H9 (cell line): ENCODE results near the gene COPE. TPM values are rescaled to one million over a fixed set of nuclear protein-coding genes. Genes with fewer than 3 reads are reported as not detected.

Experiments used
- DNase-seq: peaks from one replicate; pipeline ENCODE4 v3.0.0-alpha.2; 2017
- H2AFZ ChIP-seq: one replicate; pipeline ENCODE4 v1.6.1; 2013; ENCODE audit warnings: mild to moderate bottlenecking, low read length, control low read depth, moderate library complexity
- H2AK5ac ChIP-seq: 2 replicates; pipeline ENCODE4 v1.6.1; 2013; ENCODE audit warnings: low read length, control low read depth, mixed read lengths; ENCODE audit not compliant: insufficient read length
- H2BK120ac ChIP-seq: one replicate; pipeline ENCODE4 v1.6.1; 2013; ENCODE audit warnings: low read depth, mild to moderate bottlenecking, low read length, control low read depth, inconsistent platforms; ENCODE audit not compliant: poor library complexity, severe bottlenecking
- H2BK12ac ChIP-seq: 2 replicates; pipeline ENCODE4 v1.6.1; 2013; ENCODE audit warnings: low read length, control low read depth, mixed read lengths, low read depth; ENCODE audit not compliant: insufficient read length
- H2BK15ac ChIP-seq: 2 replicates; pipeline ENCODE4 v1.6.1; 2013; ENCODE audit warnings: low read depth, low read length, control low read depth
- H2BK20ac ChIP-seq: one replicate; pipeline ENCODE4 v1.6.1; 2013; ENCODE audit warnings: low read depth, mild to moderate bottlenecking, low read length, control low read depth, inconsistent platforms; ENCODE audit not compliant: poor library complexity, severe bottlenecking
- H2BK5ac ChIP-seq: 2 replicates; pipeline ENCODE4 v1.6.1; 2013; ENCODE audit warnings: low read length, control low read depth, mixed read lengths; ENCODE audit not compliant: insufficient read length
- H3K14ac ChIP-seq: 2 replicates; pipeline ENCODE4 v1.6.1; 2013; ENCODE audit warnings: low read length, control low read depth; ENCODE audit not compliant: insufficient read depth
- H3K18ac ChIP-seq: 2 replicates; pipeline ENCODE4 v1.6.1; 2013; ENCODE audit warnings: low read depth, mild to moderate bottlenecking, mixed read lengths, low read length, control low read depth; ENCODE audit not compliant: insufficient read length
- H3K23ac ChIP-seq: 2 replicates; pipeline ENCODE4 v1.6.1; 2013; ENCODE audit warnings: low read length, control low read depth, mixed read lengths, low read depth; ENCODE audit not compliant: insufficient read length
- H3K23me2 ChIP-seq: 2 replicates; pipeline ENCODE4 v1.6.1; 2013; ENCODE audit warnings: low read depth, mild to moderate bottlenecking, mixed read lengths, low read length, control low read depth; ENCODE audit not compliant: insufficient read length, poor library complexity, severe bottlenecking
- H3K27ac ChIP-seq: 2 replicates; pipeline ENCODE4 v1.5.1; 2013; ENCODE audit warnings: low read length, control low read depth, mixed read lengths, low read depth; ENCODE audit not compliant: insufficient read length
- H3K27me3 ChIP-seq: 2 replicates; pipeline ENCODE4 v1.6.1; 2013; ENCODE audit warnings: low read length, control low read depth, inconsistent platforms; ENCODE audit not compliant: insufficient read depth
- H3K4ac ChIP-seq: 2 replicates; pipeline ENCODE4 v1.6.1; 2013; ENCODE audit warnings: low read depth, mild to moderate bottlenecking, control low read depth, inconsistent platforms, low read length, moderate library complexity
- H3K4me1 ChIP-seq: 2 replicates; pipeline ENCODE4 v1.6.1; 2013; ENCODE audit warnings: low read length, control low read depth, inconsistent platforms; ENCODE audit not compliant: insufficient read depth
- H3K4me2 ChIP-seq: 2 replicates; pipeline ENCODE4 v1.6.1; 2013; ENCODE audit warnings: low read length, control low read depth, mixed read lengths; ENCODE audit not compliant: insufficient read length, insufficient read depth
- H3K56ac ChIP-seq: 2 replicates; pipeline ENCODE4 v1.6.1; 2013; ENCODE audit warnings: low read depth, mild to moderate bottlenecking, mixed read lengths, low read length, control low read depth; ENCODE audit not compliant: insufficient read length
- H3K79me1 ChIP-seq: 2 replicates; pipeline ENCODE4 v1.6.1; 2013; ENCODE audit warnings: low read depth, mild to moderate bottlenecking, moderate library complexity, low read length, control low read depth, inconsistent platforms; ENCODE audit not compliant: insufficient read depth, poor library complexity, severe bottlenecking
- H3K79me2 ChIP-seq: 2 replicates; pipeline ENCODE4 v1.6.1; 2013; ENCODE audit warnings: low read length, control low read depth, inconsistent platforms; ENCODE audit not compliant: insufficient read depth
- H3K9ac ChIP-seq: 2 replicates; pipeline ENCODE4 v1.6.1; 2013; ENCODE audit warnings: low read length, control low read depth, mixed read lengths; ENCODE audit not compliant: insufficient read length; ENCODE audit errors: extremely low read depth
- H3K9me3 ChIP-seq: one replicate; pipeline ENCODE4 v1.6.1; 2013; ENCODE audit warnings: low read depth, low read length, inconsistent platforms; ENCODE audit not compliant: control insufficient read depth
- H3T11ph ChIP-seq: one replicate; pipeline ENCODE4 v1.6.1; 2013; ENCODE audit warnings: mild to moderate bottlenecking, low read length, control low read depth, inconsistent platforms
- H4K20me1 ChIP-seq: one replicate; pipeline ENCODE4 v1.6.1; 2013; ENCODE audit not compliant: control insufficient read depth, insufficient read length, insufficient read depth
- H4K5ac ChIP-seq: 2 replicates; pipeline ENCODE4 v1.6.1; 2013; ENCODE audit warnings: low read depth, mild to moderate bottlenecking, mixed read lengths, low read length, control low read depth; ENCODE audit not compliant: insufficient read length
- H4K8ac ChIP-seq: replicated peaks from 2 replicates; pipeline ENCODE4 v1.6.1; 2013; ENCODE audit warnings: low read length, control low read depth, mixed read lengths, low read depth; ENCODE audit not compliant: insufficient read length
- H4K91ac ChIP-seq: 2 replicates; pipeline ENCODE4 v1.6.1; 2013; ENCODE audit warnings: low read depth, mild to moderate bottlenecking, moderate library complexity, mixed read lengths, low read length, control low read depth; ENCODE audit not compliant: insufficient read length
- H3K27ac Mint-ChIP-seq, 3 experiments: 2 replicates in 2 of 3; 3 replicates in 1 of 3; pipeline ENCODE4 v1.8.0; 2020 to 2021; ENCODE audit warnings: mixed read lengths in 3 of 3, mild to moderate bottlenecking in 1 of 3, moderate library complexity in 1 of 3
- H3K27me3 Mint-ChIP-seq: 2 replicates; pipeline ENCODE4 v1.8.0; 2021; ENCODE audit warnings: low read depth, mild to moderate bottlenecking, moderate library complexity, mixed read lengths
- H3K36me3 Mint-ChIP-seq, 3 experiments: 2 replicates in 2 of 3; 3 replicates in 1 of 3; pipeline ENCODE4 v1.8.0; 2020 to 2021; ENCODE audit warnings: low read depth in 3 of 3, mixed read lengths in 3 of 3; ENCODE audit not compliant: insufficient read depth in 1 of 3
- H3K4me1 Mint-ChIP-seq, 2 experiments: 2 replicates each; pipeline ENCODE4 v1.8.0; 2020; ENCODE audit warnings: mixed read lengths in 2 of 2
- H3K4me3 Mint-ChIP-seq, 2 experiments: 2 replicates in 1 of 2; 3 replicates in 1 of 2; pipeline ENCODE4 v1.8.0; 2020 to 2021; ENCODE audit warnings: mild to moderate bottlenecking in 2 of 2, mixed read lengths in 2 of 2, moderate library complexity in 1 of 2
- H3K9me3 Mint-ChIP-seq, 2 experiments: 2 replicates in 1 of 2; 3 replicates in 1 of 2; pipeline ENCODE4 v1.8.0; 2020; ENCODE audit warnings: mild to moderate bottlenecking in 2 of 2, mixed read lengths in 2 of 2, moderate library complexity in 1 of 2
- WGBS: extraction: QIAGEN DNeasy Blood & Tissue Kit; methylation state at CpG from one replicate; pipeline ENCODE4 v1.1.7; 2013; ENCODE audit warnings: missing lambda C conversion rate, low lambda C conversion rate, mixed read lengths; ENCODE audit not compliant: insufficient read length; ENCODE audit errors: extremely low coverage; 5-methylcytosine and 5-hydroxymethylcytosine counted together
- total RNA-seq: library from RNA; stranded (reverse); gene quantifications from 2 replicates; pipeline ENCODE4 v1.2.1, GENCODE V29; 2021
- TF ChIP-seq, protein P1 (sequence below): fragments of 200-600 bp; sonication (generic); conservative IDR thresholded peaks from 3 replicates; pipeline ENCODE4 v1.8.0; 2021; ENCODE audit warnings: antibody characterized with exemption, mild to moderate bottlenecking

The COPE gene
- total RNA-seq, 1 experiment from 2014 or later, result 198 TPM

DNA sequence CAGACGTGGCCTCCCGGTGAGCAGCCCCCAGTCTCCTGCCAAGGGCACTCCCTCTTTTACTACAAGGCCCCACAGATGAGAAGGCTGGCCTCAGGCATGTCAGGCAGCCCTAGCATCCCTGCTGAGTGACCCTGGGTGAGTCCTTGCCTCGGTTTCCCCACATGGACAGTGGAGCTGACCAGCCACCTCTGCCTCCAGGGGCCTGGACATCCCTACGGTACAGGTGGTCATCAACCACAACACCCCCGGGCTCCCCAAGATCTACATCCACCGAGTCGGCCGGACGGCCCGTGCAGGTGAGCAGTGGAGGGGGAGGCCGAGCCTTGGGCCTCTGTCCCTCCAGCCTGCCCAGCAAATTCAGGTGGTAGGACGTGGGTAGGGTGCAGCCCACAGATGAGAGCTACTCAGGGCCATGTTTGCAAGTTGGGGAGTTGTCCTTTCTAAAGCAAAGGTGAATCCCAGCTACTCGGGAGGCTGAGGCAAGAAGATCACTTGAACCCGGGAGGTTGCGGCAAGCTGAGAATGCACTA, 5.6 kb upstream of the COPE start:
- H3K27ac Mint-ChIP-seq, result no peak overlapping the region
- Histone ChIP-seq H3K27ac (no peak overlapping the region), H2BK120ac (no peak overlapping the region), H3K79me1 (peaks cover 6% of the 10 kb centered on the region), H3K23me2 (peaks cover 5% of the 10 kb centered on the region), H3K56ac (no peak overlapping the region), H2BK12ac (no peak overlapping the region), H3T11ph (no peak overlapping the region), H3K9me3 (no peaks in the 10 kb centered on the region), H4K8ac (no peak overlapping the region), H4K5ac (no peak overlapping the region), H3K4ac (no peak overlapping the region), H3K14ac (no peak overlapping the region), H3K79me2 (peaks cover 6% of the 10 kb centered on the region; the same call in 1 of the 2 replicates), H2BK20ac (no peak overlapping the region), H4K91ac (no peak overlapping the region), H3K4me2 (no peak overlapping the region), H3K18ac (no peak overlapping the region), H3K23ac (no peak overlapping the region), H3K27me3 (no peaks in the 10 kb centered on the region), H4K20me1 (no peaks in the 10 kb centered on the region), H3K9ac (no peak overlapping the region), H2BK15ac (no peak overlapping the region), H2BK5ac (no peak overlapping the region), H3K4me1 (peaks cover 5% of the 10 kb centered on the region; the same call in 1 of the 2 replicates), H2AFZ (no peak overlapping the region), H2AK5ac (no peak overlapping the region)
- TF ChIP-seq, protein P1, sequence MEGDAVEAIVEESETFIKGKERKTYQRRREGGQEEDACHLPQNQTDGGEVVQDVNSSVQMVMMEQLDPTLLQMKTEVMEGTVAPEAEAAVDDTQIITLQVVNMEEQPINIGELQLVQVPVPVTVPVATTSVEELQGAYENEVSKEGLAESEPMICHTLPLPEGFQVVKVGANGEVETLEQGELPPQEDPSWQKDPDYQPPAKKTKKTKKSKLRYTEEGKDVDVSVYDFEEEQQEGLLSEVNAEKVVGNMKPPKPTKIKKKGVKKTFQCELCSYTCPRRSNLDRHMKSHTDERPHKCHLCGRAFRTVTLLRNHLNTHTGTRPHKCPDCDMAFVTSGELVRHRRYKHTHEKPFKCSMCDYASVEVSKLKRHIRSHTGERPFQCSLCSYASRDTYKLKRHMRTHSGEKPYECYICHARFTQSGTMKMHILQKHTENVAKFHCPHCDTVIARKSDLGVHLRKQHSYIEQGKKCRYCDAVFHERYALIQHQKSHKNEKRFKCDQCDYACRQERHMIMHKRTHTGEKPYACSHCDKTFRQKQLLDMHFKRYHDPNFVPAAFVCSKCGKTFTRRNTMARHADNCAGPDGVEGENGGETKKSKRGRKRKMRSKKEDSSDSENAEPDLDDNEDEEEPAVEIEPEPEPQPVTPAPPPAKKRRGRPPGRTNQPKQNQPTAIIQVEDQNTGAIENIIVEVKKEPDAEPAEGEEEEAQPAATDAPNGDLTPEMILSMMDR, result no peak
- peaks cover 15 to 53% (median 50%) of the 10 kb centered on the region in 3 experiments for H3K36me3 Mint-ChIP-seq
- no peak overlapping the region for H3K4me3 Mint-ChIP-seq
- no peaks in the 10 kb centered on the region; the same call in 1 of the 2 replicates for H3K27me3 Mint-ChIP-seq
- no CpG with 5 or more reads among the region's 15 CpGs for WGBS
- DNase-seq, result no peak
- H3K9me3 Mint-ChIP-seq, result no peaks in the 10 kb centered on the region
- peaks cover 0 to 10% of the 10 kb centered on the region in 2 experiments; a peak in 3 of 4 replicates for H3K4me1 Mint-ChIP-seq
